A673 (cell line): ENCODE data around the gene NQO1. TPM values are rescaled to one million over a fixed set of nuclear protein-coding genes. Genes with fewer than 3 reads are reported as not detected.

ENCODE experiments used
- BruUV-seq: library from RNA; stranded (reverse); fragments of 400-500 nt; replicated peaks from 2 replicates; lab custom pipeline; 2021; lab: Mats Ljungman, UMichigan
- CTCF ChIA-PET: fragments of 300-600 bp; sonication (Branson Sonifier 250); formaldehyde crosslinking; loops from one replicate; lab custom pipeline; 2022; ENCODE audit warnings: antibody characterized with exemption; lab: Charles Lee
- POLR2A ChIA-PET: fragments of 300-600 bp; sonication (Branson Sonifier 250); formaldehyde crosslinking; loops from one replicate; lab custom pipeline; 2022; ENCODE audit warnings: antibody characterized with exemption; ENCODE audit not compliant: low non-redundant PET; lab: Charles Lee
- DNase-seq: peaks from one replicate; pipeline ENCODE4 v3.0.0-alpha.2; 2015; ENCODE audit warnings: low spot score
- H3K27ac ChIP-seq: fragments of 200-600 bp; sonication (generic); 2 replicates; pipeline ENCODE4 v1.5.1; 2016; ENCODE audit warnings: mixed run types, low read depth, mild to moderate bottlenecking, mixed read lengths, antibody characterized with exemption, low read length; ENCODE audit not compliant: poor library complexity, severe bottlenecking
- H3K27me3 ChIP-seq: fragments of 200-600 bp; sonication (generic); replicated peaks from 2 replicates; pipeline ENCODE4 v1.6.1; 2017; ENCODE audit warnings: mixed run types, low read depth, mild to moderate bottlenecking, mixed read lengths, antibody characterized with exemption, low read length; ENCODE audit not compliant: insufficient read depth, poor library complexity
- H3K36me3 ChIP-seq: fragments of 200-600 bp; sonication (generic); 2 replicates; pipeline ENCODE4 v1.6.1; 2016; ENCODE audit warnings: mixed run types, mild to moderate bottlenecking, mixed read lengths, antibody characterized with exemption, low read length; ENCODE audit not compliant: insufficient read depth, poor library complexity, severe bottlenecking
- H3K4me1 ChIP-seq: fragments of 200-600 bp; sonication (generic); 2 replicates; pipeline ENCODE4 v1.6.1; 2017; ENCODE audit warnings: mixed run types, mild to moderate bottlenecking, mixed read lengths, antibody characterized with exemption, low read length; ENCODE audit not compliant: insufficient read depth, poor library complexity, severe bottlenecking
- H3K4me3 ChIP-seq: fragments of 200-600 bp; sonication (generic); 2 replicates; pipeline ENCODE4 v1.5.1; 2016; ENCODE audit warnings: low read depth, mixed run types, mild to moderate bottlenecking, mixed read lengths, low read length; ENCODE audit not compliant: poor library complexity, severe bottlenecking
- H3K9me3 ChIP-seq: fragments of 200-600 bp; sonication (generic); 2 replicates; pipeline ENCODE4 v1.6.1; 2016; ENCODE audit warnings: mixed run types, low read depth, mild to moderate bottlenecking, mixed read lengths, antibody characterized with exemption, low read length; ENCODE audit not compliant: poor library complexity, severe bottlenecking
- EZH2 ChIP-seq: fragments of 200-600 bp; sonication (generic); IDR thresholded peaks from 2 replicates; pipeline ENCODE4 v1.6.1; 2017; ENCODE audit warnings: borderline replicate concordance, low read depth, mild to moderate bottlenecking, mixed read lengths, antibody characterized with exemption, low read length; ENCODE audit not compliant: poor library complexity, severe bottlenecking
- intact Hi-C: fragments of 100-400 bp; cut with micrococcal nuclease; formaldehyde crosslinking; loops from one replicate; pipeline ENCODE4 v1.10.0; 2022; ENCODE audit not compliant: unreplicated experiment
- total RNA-seq: library from RNA; stranded (reverse); gene quantifications from 2 replicates; pipeline ENCODE4 v1.2.3, GENCODE V29; 2021
- TF ChIP-seq, protein P1 (sequence below): fragments of 300-800, 200-600 bp; sonication (generic); conservative IDR thresholded peaks from 2 replicates; pipeline ENCODE4 v1.5.1; 2017; ENCODE audit warnings: low read depth, mild to moderate bottlenecking, antibody characterized with exemption, low read length, moderate library complexity, mixed read lengths

The NQO1 gene
- total RNA-seq, 1 experiment from 2014 or later = 61.7 TPM

DNA sequence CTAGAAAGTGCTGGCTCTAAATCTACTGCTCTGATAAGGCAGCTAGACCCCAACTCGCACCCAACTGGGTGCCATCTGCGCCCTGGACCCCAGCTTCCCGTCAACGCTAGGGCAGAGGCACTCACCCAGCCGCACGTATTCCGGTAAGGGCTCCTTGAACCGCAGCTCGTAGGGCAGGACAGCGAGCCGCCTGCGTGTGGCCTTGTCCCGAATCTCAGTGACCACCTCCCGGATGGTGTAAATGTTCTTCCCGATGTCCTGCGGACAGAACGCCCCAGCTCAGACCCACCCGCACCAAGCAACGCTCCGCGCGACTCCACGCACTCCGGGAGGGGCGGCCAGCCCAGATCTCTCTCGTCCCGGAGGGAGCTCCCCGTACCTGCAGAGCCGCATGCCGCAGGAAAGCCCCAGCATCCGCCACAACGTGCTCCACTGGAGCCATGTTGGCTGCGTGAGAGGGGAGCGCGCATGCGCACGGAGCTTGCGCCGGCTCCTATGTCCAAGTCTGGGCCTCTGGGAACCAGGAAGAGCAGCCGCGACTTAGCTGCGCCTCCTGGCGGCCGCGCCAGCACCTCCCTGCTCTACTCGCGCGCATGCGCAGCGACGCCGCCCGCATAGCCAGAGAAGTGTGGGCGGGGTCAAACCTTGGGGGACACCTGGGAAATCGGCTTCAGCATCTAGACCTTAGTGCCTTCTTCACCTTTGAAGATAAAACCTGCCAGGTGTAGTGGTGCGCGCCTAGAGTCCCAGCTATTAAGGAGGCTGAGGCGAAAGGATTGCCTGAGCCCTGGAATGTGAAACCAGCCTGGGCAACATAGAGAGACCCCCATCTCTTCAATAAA, 28.3 kb upstream of the NQO1 start, which contains the start of gene NOB1:
Gene NOB1, minus strand, starts transcription at position 458 of the 842 bp plus-strand sequence. Its CDS starts 16 bp downstream, at position 442.
- intact Hi-C loops = loop anchor here (1.0 kb wide), 2 partner anchors 45 to 358 kb away; no protein-coding TSS in a partner anchor
- no TSS peak for BruUV-seq
- peak within 1 kb of the TSS; percentile 79 for H3K27ac ChIP-seq

DNA sequence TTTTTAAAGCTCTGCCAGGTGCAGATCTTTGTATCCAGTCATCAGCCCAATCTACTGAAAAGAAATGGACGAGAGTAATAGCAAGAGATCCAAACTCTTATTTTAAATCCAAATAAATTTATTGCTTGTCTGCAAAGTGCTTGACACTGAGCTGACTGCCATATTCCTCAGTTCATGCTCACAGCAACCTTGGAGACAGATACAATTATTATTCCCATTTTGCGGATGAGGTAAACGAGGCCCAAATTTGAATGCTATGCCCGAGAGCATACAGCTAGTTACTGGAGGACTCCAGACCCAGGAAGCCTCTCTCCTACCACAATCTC, 27.7 kb upstream of the NQO1 start:
- Histone ChIP-seq H3K9me3 (no peaks in the 10 kb centered on the region), H3K36me3 (peaks cover 39% of the 10 kb centered on the region), H3K27me3 (no peaks in the 10 kb centered on the region), H3K27ac (peak overlapping the region; percentile 79), H3K4me3 (peak overlapping the region; percentile 85), H3K4me1 (peaks cover 7% of the 10 kb centered on the region)
- BruUV-seq = TSS peak; percentile 58
- POLR2A ChIA-PET = no interaction called here
- intact Hi-C loops = loop anchor here (1.0 kb wide), 2 partner anchors 45 to 358 kb away; no protein-coding TSS in a partner anchor
- DNase-seq = no peak
- TF ChIP-seq, protein P1, sequence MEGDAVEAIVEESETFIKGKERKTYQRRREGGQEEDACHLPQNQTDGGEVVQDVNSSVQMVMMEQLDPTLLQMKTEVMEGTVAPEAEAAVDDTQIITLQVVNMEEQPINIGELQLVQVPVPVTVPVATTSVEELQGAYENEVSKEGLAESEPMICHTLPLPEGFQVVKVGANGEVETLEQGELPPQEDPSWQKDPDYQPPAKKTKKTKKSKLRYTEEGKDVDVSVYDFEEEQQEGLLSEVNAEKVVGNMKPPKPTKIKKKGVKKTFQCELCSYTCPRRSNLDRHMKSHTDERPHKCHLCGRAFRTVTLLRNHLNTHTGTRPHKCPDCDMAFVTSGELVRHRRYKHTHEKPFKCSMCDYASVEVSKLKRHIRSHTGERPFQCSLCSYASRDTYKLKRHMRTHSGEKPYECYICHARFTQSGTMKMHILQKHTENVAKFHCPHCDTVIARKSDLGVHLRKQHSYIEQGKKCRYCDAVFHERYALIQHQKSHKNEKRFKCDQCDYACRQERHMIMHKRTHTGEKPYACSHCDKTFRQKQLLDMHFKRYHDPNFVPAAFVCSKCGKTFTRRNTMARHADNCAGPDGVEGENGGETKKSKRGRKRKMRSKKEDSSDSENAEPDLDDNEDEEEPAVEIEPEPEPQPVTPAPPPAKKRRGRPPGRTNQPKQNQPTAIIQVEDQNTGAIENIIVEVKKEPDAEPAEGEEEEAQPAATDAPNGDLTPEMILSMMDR = no peak
- TF ChIP-seq EZH2 = no peak
- CTCF ChIA-PET = interaction anchor here (0.5 to 1.4 kb wide), 7 partner anchors 26 to 358 kb away, joined by 3 to 13 read pairs (median 5); no protein-coding TSS in a partner anchor

More for the DNA sequence above, 28.3 kb upstream of the NQO1 start, which contains the start of gene NOB1:
- peaks cover 7% of the 10 kb centered on the region for H3K4me1 ChIP-seq
- H3K27me3 ChIP-seq = no peaks in the 10 kb centered on the region
- TF ChIP-seq, protein P1 = peak; percentile 98
- no peak for TF ChIP-seq EZH2
- ChIA-PET POLR2A (no interaction called here), CTCF (interaction anchor here (0.5 to 1.4 kb wide), 9 partner anchors 20 to 359 kb away, joined by 3 to 13 read pairs (median 5); no protein-coding TSS in a partner anchor)
- H3K9me3 ChIP-seq = no peaks in the 10 kb centered on the region
- peak; percentile 97 for DNase-seq
- peaks cover 34% of the 10 kb centered on the region for H3K36me3 ChIP-seq
- peak within 1 kb of the TSS; percentile 85 for H3K4me3 ChIP-seq

DNA sequence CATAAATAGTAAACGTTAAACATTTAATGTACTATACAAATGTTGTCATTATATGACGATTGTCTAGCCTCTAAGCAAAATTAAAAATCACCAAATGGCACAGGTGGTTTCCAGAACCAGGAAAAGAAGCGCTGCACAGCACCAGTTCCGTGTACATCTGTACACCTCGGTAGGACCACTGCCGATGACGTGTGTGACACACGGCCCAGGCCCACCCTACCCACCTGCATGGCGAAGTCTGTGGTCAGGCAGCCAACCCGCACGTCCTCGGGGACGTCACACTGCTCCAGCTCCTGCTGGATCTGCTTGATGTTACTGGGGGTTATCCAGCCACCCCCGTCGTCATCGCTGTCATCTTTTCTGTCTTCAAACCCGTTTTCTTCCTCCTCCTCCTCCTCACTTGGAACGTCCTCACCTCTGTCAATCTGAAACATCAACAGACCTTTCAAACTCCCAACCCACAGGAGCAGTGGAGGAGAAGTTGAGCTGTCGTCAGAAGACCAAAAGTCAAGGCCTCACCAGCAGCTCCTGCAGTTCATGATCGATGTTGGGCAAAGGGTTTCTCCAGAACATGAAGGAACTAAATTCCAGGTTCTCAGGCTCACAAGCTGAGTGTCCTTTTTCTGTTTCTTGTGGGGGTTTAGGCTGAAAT, 22.5 kb upstream of the NQO1 start:
- Histone ChIP-seq H3K27ac (no peak overlapping the region), H3K4me3 (no peak overlapping the region), H3K4me1 (peaks cover 7% of the 10 kb centered on the region), H3K27me3 (no peaks in the 10 kb centered on the region), H3K36me3 (peaks cover 90% of the 10 kb centered on the region), H3K9me3 (no peaks in the 10 kb centered on the region)
- POLR2A ChIA-PET = no interaction called here
- CTCF ChIA-PET = interaction anchor here (0.6 kb wide), 1 partner anchor 18 kb away, joined by 3 read pairs; no protein-coding TSS in a partner anchor
- TF ChIP-seq, protein P1 = no peak
- no peak for TF ChIP-seq EZH2
- no TSS peak for BruUV-seq
- intact Hi-C loops = no loop called here
- DNase-seq = no peak
